Panc1 (cell line): ENCODE data around the gene ISG15.

Experiments
- POLR2AphosphoS5 ChIP-seq: IDR thresholded peaks from 2 replicates; pipeline ENCODE4 v1.6.1; 2012; ENCODE audit warnings: mild to moderate bottlenecking, low read depth, low read length, moderate library complexity
- REST ChIP-seq, 2 experiments: IDR thresholded peaks; 2 replicates each; pipeline ENCODE4 v1.6.1; 2011 to 2012; ENCODE audit warnings: low read depth in 2 of 2, control low read depth in 1 of 2, low read length in 1 of 2, mild to moderate bottlenecking in 1 of 2, moderate library complexity in 1 of 2; ENCODE audit not compliant: insufficient read depth in 1 of 2
- SIN3A ChIP-seq: IDR thresholded peaks from 2 replicates; pipeline ENCODE4 v1.6.1; 2012; ENCODE audit warnings: low read depth, mild to moderate bottlenecking, low read length, moderate library complexity, borderline replicate concordance; ENCODE audit not compliant: insufficient read depth
- TCF7L2 ChIP-seq: IDR thresholded peaks from 2 replicates; pipeline ENCODE4 v1.6.1; 2011; ENCODE audit warnings: mild to moderate bottlenecking, low read depth, low read length, inconsistent platforms
- TF ChIP-seq, protein P1 (sequence below): fragments of 450-650 bp; IDR thresholded peaks from 2 replicates; pipeline ENCODE4 v1.5.1; 2017; ENCODE audit warnings: mild to moderate bottlenecking

- TF ChIP-seq, protein P1, sequence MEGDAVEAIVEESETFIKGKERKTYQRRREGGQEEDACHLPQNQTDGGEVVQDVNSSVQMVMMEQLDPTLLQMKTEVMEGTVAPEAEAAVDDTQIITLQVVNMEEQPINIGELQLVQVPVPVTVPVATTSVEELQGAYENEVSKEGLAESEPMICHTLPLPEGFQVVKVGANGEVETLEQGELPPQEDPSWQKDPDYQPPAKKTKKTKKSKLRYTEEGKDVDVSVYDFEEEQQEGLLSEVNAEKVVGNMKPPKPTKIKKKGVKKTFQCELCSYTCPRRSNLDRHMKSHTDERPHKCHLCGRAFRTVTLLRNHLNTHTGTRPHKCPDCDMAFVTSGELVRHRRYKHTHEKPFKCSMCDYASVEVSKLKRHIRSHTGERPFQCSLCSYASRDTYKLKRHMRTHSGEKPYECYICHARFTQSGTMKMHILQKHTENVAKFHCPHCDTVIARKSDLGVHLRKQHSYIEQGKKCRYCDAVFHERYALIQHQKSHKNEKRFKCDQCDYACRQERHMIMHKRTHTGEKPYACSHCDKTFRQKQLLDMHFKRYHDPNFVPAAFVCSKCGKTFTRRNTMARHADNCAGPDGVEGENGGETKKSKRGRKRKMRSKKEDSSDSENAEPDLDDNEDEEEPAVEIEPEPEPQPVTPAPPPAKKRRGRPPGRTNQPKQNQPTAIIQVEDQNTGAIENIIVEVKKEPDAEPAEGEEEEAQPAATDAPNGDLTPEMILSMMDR: no peak
- TF ChIP-seq REST (IDR thresholded peaks at IDR 0.05; ENCODE audit: insufficient read depth in 1 of 2, low read depth in 2 of 2, low read length in 1 of 2) (no peak), POLR2AphosphoS5 (no peak), TCF7L2 (no peak), SIN3A (no peak)
These were observed 33.5 kb downstream of the ISG15 start for GRCh38 chr1:1046767-1047166.
